Upper lobe of left lung (tissue), 4 donors: ENCODE data around the gene KRTAP5-10.

ENCODE experiments used
- CTCF ChIP-seq, 6 experiments: fragments of 450-650 bp in 4 of 6; fragments of 200-600 bp in 2 of 6; sonication (generic) in 2 of 6; IDR thresholded peaks; one replicate each; pipeline ENCODE4 v1.5.1; 2016 to 2019; ENCODE audit warnings: antibody characterized with exemption in 6 of 6
- EP300 ChIP-seq, 4 donors: sonication (generic); formaldehyde crosslinking; IDR thresholded peaks; one replicate each; pipeline ENCODE4 v1.5.1; 2017; ENCODE audit warnings: antibody characterized with exemption in 4 of 4, control low read depth in 2 of 4
- POLR2A ChIP-seq, 4 donors: fragments of 450-650 bp; IDR thresholded peaks; one replicate each; pipeline ENCODE4 v1.5.1; 2016 to 2017; ENCODE audit warnings: antibody characterized with exemption in 4 of 4, mild to moderate bottlenecking in 2 of 4
- POLR2AphosphoS5 ChIP-seq, 2 donors: sonication (generic); formaldehyde crosslinking; IDR thresholded peaks; one replicate each; pipeline ENCODE4 v1.5.1; 2017; ENCODE audit warnings: antibody characterized with exemption in 2 of 2

- TF ChIP-seq CTCF (IDR thresholded peaks at IDR 0.05) (no peak), POLR2A (IDR thresholded peaks at IDR 0.05) (no peak), EP300 (IDR thresholded peaks at IDR 0.05) (no peak), POLR2AphosphoS5 (IDR thresholded peaks at IDR 0.05) (no peak)
Measured at GRCh38 chr11:71555508-71555907, 9.9 kb upstream of the KRTAP5-10 start.
